Measurements from ENCODE around the gene RBMXL3.

The RBMXL3 gene

DNA sequence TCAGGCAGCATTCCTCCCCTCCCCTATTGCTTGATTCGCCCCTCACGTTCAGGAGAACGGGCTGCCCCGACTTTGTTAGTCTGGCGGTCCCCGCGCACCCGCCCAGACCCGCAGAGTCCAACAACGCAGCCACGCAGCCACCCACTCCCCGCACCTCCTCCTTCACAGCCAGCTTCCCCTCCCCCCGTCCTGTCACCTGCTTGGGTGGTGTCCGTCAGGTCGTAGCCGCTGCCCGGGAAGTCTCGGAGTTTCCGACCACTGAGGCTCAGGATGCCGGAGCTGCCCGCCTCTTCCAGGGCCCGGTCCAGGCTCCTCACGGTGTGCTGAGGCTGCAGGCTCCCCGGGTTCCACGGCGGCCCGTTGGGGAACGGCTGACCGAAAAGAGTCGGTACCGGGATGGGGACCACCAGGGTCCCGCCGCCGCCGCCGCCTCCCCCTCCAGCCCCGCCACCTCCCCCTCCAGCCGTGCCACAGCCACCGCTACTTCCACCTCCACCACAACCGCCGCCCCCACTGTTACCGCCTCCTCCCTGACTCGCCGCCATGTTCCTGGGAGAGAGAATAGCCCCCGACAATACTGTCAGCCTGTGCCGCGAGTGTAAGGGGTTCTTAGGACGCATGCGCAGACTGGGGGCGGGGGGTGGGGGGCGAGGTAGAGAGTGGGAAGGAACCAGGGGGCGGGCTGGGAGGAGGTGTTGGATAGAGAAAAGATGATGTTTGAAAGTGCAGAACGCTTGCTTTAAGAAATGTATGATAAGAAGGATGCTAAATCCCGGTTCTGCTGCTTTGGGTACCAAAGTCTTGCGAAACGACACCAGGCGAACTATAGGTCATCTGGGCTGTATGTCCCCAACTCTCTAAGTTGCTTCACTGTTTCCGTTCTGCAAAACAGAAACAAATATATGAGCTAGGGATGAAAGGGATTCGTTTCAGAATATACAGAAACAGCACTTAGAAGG, 44.6 kb downstream of the RBMXL3 start, which contains the start of gene LRCH2:
Gene LRCH2 (minus strand): TSS at position 600 of the 959 bp plus-strand sequence. CDS start 55 bp downstream, at position 545.
- DNase-seq (ENCODE audit: low read depth, low spot score), result no peak

DNA sequence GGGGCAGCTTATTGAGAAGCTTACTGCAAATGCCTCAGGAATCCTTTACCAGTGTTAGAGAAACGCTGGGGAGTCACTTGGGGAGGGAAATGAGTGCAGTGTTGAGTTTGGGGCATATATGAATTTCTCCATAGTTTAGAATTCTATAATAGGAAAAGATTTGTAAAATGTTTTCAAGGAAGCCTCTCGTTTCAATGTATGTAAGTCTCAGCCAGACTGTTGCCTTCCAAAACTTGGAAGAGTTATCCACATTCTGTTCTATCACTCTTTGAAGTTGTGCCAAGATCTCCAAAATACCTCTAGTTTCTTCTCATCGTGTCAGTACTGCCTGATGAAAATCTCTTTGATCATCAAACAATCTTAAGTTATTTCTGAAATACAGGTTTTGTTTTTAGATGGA, 45.3 kb downstream of the RBMXL3 start:
- DNase-seq (ENCODE audit: low read depth, low spot score), result no peak

GRCh38 chrX:115236560-115236959, 47.4 kb downstream of the RBMXL3 start:
- no peak for DNase-seq (ENCODE audit: low read depth, low spot score)

- no peak for DNase-seq (ENCODE audit: low read depth, low spot score)
These were observed 47.8 kb downstream of the RBMXL3 start for GRCh38 chrX:115237056-115237455.

Data from brain pericyte (primary cell).